ENCODE measurements around the gene CLEC4D.
A peak's percentile ranks its signal among the peaks of the same experiment; 100 is the strongest.

CLEC4D gene

GRCh38 chr12:8499616-8500015, 13.7 kb upstream of the CLEC4D start:
- TF ChIP-seq TEAD4 (IDR thresholded peaks at IDR 0.05) (no peak), MAX (IDR thresholded peaks at IDR 0.05) (no peak), FOXM1 (IDR thresholded peaks at IDR 0.05; ENCODE audit: borderline replicate concordance, low read depth) (no peak), TAF1 (IDR thresholded peaks at IDR 0.05; ENCODE audit: low read depth) (no peak), NFIC (IDR thresholded peaks at IDR 0.05) (no peak), EP300 (IDR thresholded peaks at IDR 0.05; ENCODE audit: borderline replicate concordance) (no peak), EGR1 (IDR thresholded peaks at IDR 0.05) (no peak), YY1 (IDR thresholded peaks at IDR 0.05; ENCODE audit: low read depth) (no peak), USF1 (IDR thresholded peaks at IDR 0.05) (no peak), ZBTB7A (IDR thresholded peaks at IDR 0.05; ENCODE audit: low read depth) (no peak), TCF12 (IDR thresholded peaks at IDR 0.05; ENCODE audit: low read depth) (no peak), REST (IDR thresholded peaks at IDR 0.05; ENCODE audit: low read depth) (no peak), RAD21 (IDR thresholded peaks at IDR 0.05; ENCODE audit: low read depth) (no peak; the same call in 1 of the 2 replicates), CEBPB (IDR thresholded peaks at IDR 0.05) (no peak), CREB1 (IDR thresholded peaks at IDR 0.05; ENCODE audit: low read depth) (no peak)

- TF ChIP-seq CEBPB (IDR thresholded peaks at IDR 0.05) (no peak), RAD21 (IDR thresholded peaks at IDR 0.05; ENCODE audit: low read depth) (no peak), TEAD4 (IDR thresholded peaks at IDR 0.05) (no peak), REST (IDR thresholded peaks at IDR 0.05; ENCODE audit: low read depth) (no peak), TAF1 (IDR thresholded peaks at IDR 0.05; ENCODE audit: low read depth) (no peak), YY1 (IDR thresholded peaks at IDR 0.05; ENCODE audit: low read depth) (no peak)
Measured at GRCh38 chr12:8501720-8502119, 11.6 kb upstream of the CLEC4D start.

GRCh38 chr12:8504351-8504750, 9.0 kb upstream of the CLEC4D start:
- no peak for TF ChIP-seq MAX (IDR thresholded peaks at IDR 0.05)
- no peak for TF ChIP-seq TCF12 (IDR thresholded peaks at IDR 0.05; ENCODE audit: low read depth)
- no peak for TF ChIP-seq EGR1 (IDR thresholded peaks at IDR 0.05)
- TF ChIP-seq ZBTB7A (IDR thresholded peaks at IDR 0.05; ENCODE audit: low read depth): no peak
- no peak for TF ChIP-seq TEAD4 (IDR thresholded peaks at IDR 0.05)

GRCh38 chr12:8507596-8507995, 5.7 kb upstream of the CLEC4D start:
- TF ChIP-seq ZBTB7A (IDR thresholded peaks at IDR 0.05; ENCODE audit: low read depth) (no peak), TCF12 (IDR thresholded peaks at IDR 0.05; ENCODE audit: low read depth) (no peak)

GRCh38 chr12:8508223-8508622, 5.1 kb upstream of the CLEC4D start:
- TF ChIP-seq EP300 (IDR thresholded peaks at IDR 0.05; ENCODE audit: borderline replicate concordance) (no peak), USF1 (IDR thresholded peaks at IDR 0.05) (no peak), ZBTB7A (IDR thresholded peaks at IDR 0.05; ENCODE audit: low read depth) (no peak)

GRCh38 chr12:8508910-8509841, 4.1 kb upstream of the CLEC4D start:
- TF ChIP-seq NFIC (IDR thresholded peaks at IDR 0.05) (peak; percentile 31; the same call in 1 of the 2 replicates), CEBPB (IDR thresholded peaks at IDR 0.05) (no peak), MAX (IDR thresholded peaks at IDR 0.05) (no peak), ZBTB7A (IDR thresholded peaks at IDR 0.05; ENCODE audit: low read depth) (no peak), USF1 (IDR thresholded peaks at IDR 0.05) (no peak)
